NCI-H2196 treated with DMSO at 0.1 percent for 48 hours (cell line): ENCODE results near the gene COL25A1.

Source experiments
- DNase-seq: peaks from one replicate; lab custom pipeline; 2025; ENCODE audit not compliant: unreplicated experiment; lab: John Stamatoyannopoulos, UW

Gene COL25A1

GRCh38 chr4:109216085-109216696, 86.3 kb downstream of the COL25A1 start:
- no peak for DNase-seq

GRCh38 chr4:109215506-109215905, 87.0 kb downstream of the COL25A1 start:
- DNase-seq = no peak

DNA sequence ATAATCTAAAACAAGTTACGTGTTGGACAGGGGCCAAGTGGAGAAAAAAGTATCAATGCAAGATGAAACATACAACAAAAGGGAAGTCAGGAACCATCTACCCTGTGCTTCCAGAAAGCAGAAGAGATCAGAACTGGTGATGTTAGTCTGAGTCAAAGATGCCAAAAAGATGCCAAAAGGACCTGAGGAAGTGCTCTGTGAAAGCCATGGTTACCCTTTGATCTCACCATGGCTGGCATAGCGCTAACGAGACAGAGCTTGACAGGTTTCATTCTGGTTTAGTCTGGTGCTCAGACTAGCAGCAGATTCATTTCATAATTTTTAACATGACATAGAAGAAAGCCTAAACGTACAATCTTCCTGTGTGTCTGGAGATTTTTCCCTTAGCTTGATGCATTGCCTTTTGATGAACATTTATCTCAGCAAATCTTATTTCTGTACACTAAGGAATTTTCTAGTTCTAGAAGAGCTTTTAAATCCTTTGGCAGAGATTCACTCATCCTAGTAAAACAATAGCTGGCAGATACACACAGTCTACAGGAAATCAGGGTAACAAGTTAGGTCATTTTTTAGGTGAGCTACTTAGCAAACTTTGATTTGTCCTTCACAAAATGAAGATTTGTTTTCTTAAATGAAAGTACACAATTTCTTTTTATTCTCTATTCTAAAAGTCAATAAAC, 87.7 kb downstream of the COL25A1 start:
- DNase-seq = no peak

DNA sequence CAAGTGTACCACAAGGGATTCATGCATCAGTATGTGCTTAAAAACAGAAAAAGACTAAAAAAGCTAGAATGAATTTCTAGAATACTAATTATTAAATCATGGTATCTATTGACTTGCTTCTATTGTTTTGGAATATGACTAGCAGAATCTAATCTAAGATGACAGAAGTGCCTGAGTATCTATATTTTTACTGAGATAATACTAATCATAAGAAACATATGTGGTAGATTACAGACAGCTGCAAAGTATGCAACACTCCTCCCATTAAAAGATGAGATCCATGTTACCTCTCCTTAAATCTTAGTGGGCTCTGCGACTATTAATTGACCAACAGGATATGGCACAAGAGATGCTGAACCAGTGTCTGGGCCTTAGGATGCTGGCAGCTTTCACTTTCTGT, 89.4 kb downstream of the COL25A1 start:
- DNase-seq = no peak

DNA sequence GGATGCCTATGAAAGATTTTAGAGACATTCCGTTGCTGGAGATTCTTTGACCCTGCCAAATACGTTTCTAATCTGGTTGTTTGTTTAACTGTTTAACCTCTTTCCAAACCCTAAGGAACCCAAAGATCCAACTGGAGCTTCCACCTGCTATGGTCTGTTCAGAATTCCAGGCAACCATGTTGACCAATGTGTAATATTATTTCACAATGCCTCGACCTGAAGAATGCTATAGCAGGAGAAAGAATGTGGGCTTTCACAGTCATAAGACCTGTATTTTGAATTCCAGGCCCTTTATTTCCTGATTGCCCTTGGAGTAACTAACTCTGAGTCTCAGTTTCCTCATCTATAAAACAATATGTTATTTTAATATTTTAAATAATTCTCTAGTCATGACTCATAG, 90.8 kb downstream of the COL25A1 start:
- DNase-seq = no peak

DNA sequence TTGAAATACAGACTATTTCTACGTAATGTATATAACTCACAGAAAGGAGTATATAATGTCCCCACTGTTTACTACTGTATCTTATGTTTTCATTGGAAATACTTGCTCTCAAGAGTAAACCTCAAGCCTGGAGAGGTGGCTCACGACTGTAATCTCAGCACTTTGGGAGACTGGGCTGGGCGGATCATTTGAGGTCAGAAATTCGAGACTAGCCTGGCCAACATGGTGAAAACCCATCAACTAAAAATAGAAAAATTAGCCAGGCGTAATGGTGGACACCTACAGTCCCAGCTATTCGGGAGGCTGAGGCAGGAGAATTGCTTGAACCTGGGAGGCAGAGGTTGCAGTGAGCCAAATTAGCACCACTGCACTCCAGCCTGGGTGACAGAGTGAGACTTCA, 92.8 kb downstream of the COL25A1 start:
- no peak for DNase-seq

GRCh38 chr4:109207898-109208297, 94.6 kb downstream of the COL25A1 start:
- DNase-seq = no peak

DNA sequence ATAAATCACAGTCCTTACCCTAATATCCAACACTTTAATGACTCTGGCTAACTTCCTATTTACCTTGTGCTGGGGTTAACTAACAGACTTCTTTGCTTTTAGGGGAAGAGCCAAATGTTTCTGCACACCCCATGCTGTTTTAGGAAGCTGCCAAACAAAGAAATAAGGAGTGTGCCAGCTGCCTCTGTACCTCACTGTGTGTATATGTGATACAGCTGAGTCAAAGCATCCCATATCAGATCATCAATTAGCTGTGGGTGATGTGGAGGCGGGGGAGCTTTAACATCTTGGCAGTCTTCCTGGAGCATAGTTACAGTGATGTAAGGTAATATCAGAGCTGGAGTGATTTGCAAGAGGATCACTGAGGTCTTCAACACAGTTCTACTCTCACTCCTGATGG, 95.4 kb downstream of the COL25A1 start:
- no peak for DNase-seq

- DNase-seq = no peak
These were observed 95.8 kb downstream of the COL25A1 start for GRCh38 chr4:109206620-109207019.

GRCh38 chr4:109205186-109205585, 97.3 kb downstream of the COL25A1 start:
- DNase-seq = no peak

DNA sequence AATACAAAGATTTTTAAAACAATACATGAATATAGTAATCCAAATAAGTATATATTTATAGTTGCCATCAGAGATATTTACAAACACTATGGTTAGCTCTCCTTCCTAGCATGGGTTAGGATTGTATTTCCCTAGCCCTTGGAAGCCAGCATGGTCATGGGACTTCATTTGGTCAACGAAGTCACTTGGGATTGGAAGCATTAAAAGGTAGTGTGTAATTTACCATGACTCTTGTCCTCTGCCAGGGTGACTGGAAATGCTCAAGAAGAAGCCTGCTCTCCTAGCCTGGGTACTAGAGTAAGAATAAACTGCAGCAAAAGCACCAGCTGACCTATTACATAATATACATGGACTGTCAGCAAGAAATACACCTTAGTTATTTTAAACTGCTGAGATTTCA, 102.9 kb downstream of the COL25A1 start:
- DNase-seq = no peak

- DNase-seq = no peak
These were observed 106.8 kb downstream of the COL25A1 start for GRCh38 chr4:109195646-109196045.

- no peak for DNase-seq
These were observed 111.2 kb downstream of the COL25A1 start for GRCh38 chr4:109191216-109191615.

GRCh38 chr4:109186458-109186945, 116.0 kb downstream of the COL25A1 start:
- no peak for DNase-seq

- DNase-seq = no peak
These were observed 116.5 kb downstream of the COL25A1 start for GRCh38 chr4:109185951-109186350.

DNA sequence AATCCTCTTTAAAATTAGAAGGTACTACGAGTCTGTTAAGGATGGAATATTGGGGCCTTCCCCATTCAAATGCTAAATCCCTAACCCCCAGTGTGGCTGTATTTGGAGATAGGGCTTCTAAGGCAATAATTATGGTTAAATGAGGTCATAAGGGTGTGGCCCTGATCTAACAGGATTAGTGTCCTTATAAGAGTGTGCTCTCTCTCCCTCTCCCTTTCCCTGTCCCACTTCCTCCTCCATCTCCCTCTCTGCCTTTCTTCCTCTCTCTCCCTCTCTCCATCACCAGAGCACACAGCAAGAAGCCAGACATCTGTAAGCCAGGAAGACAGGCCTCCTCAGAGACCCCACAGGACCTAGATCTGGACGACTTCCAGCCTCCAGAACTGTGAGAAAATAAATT, 116.9 kb downstream of the COL25A1 start:
- no peak for DNase-seq

GRCh38 chr4:109184491-109184961, 117.9 kb downstream of the COL25A1 start:
- no peak for DNase-seq

- DNase-seq = no peak
These were observed 118.4 kb downstream of the COL25A1 start for GRCh38 chr4:109183931-109184490.

DNA sequence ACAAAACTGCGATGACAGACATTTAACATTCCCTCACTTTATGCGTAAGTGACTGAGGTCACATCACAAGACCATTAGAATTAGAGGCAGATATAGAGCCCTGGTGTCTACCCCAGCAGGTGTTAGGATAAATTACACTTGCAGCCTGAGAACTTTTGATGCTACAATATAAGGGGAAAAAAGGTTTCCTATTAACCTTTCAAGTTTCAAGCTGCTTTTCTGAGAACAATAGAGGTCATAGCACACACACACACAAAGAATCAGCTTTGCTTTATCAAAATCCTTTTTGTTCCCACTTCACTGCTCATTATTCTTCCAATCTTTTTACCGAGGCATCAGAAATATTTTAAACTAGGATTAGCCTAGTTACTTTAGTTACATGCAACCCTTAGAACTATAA, 119.8 kb downstream of the COL25A1 start:
- DNase-seq = no peak

DNA sequence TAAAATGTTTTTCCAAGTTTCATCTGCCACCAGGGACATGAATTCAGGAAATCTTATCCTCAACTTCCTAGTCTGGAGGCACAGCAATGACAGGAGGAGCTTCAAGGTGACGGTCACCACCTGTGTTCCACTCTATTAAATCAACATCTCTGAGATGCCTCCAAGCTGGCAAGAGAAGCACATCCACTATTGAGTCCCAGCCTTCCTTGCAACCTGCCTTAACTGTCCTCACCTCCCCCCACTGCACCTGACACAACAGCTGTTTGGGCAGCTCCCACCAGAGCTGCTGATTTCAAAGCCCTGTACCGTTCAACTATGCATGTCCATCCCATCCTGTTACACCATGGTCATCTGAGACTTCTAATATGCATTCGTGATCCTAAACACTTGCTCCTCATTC, 123.4 kb downstream of the COL25A1 start:
- no peak for DNase-seq

- no peak for DNase-seq
These were observed 125.2 kb downstream of the COL25A1 start for GRCh38 chr4:109177096-109177810.
